HFF-Myc (cell line): ENCODE data around the gene MPEG1.

Source experiments
- DNase-seq: peaks from one replicate; pipeline ENCODE4 v3.0.0-alpha.2; 2011; ENCODE audit warnings: low read depth; ENCODE audit errors: extremely low read depth
- H3K4me3 ChIP-seq: replicated peaks from 2 replicates; pipeline ENCODE4 v1.5.1; 2011; ENCODE audit warnings: low read depth, mild to moderate bottlenecking, control low read depth, low read length
- TF ChIP-seq, protein P1 (sequence below): IDR thresholded peaks from 2 replicates; pipeline ENCODE4 v1.5.1; 2012; ENCODE audit warnings: mild to moderate bottlenecking, low read depth, low read length, control low read depth; ENCODE audit errors: missing control alignments

The MPEG1 gene

DNA sequence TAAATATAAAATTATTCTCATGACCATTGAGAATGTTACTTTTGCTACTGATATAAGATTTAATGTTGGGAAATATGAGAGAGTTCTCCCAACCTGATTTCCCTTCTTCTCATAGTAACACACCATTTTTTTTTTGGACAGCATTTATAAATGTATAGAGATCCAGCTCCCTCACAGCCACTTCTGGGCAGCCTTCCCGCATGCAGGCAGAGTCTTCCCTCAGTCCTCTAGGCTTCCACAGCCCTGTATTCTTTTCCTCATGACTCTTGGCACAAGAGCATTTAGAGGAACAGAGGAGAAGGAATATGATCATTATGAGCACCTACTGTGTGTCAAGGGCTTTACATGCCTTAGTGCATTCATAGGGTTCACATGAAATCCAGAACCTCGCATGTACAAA lies 31.8 kb downstream of the MPEG1 start:
- no peak overlapping the region for H3K4me3 ChIP-seq
- TF ChIP-seq, protein P1, sequence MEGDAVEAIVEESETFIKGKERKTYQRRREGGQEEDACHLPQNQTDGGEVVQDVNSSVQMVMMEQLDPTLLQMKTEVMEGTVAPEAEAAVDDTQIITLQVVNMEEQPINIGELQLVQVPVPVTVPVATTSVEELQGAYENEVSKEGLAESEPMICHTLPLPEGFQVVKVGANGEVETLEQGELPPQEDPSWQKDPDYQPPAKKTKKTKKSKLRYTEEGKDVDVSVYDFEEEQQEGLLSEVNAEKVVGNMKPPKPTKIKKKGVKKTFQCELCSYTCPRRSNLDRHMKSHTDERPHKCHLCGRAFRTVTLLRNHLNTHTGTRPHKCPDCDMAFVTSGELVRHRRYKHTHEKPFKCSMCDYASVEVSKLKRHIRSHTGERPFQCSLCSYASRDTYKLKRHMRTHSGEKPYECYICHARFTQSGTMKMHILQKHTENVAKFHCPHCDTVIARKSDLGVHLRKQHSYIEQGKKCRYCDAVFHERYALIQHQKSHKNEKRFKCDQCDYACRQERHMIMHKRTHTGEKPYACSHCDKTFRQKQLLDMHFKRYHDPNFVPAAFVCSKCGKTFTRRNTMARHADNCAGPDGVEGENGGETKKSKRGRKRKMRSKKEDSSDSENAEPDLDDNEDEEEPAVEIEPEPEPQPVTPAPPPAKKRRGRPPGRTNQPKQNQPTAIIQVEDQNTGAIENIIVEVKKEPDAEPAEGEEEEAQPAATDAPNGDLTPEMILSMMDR: no peak
- no peak for DNase-seq

DNA sequence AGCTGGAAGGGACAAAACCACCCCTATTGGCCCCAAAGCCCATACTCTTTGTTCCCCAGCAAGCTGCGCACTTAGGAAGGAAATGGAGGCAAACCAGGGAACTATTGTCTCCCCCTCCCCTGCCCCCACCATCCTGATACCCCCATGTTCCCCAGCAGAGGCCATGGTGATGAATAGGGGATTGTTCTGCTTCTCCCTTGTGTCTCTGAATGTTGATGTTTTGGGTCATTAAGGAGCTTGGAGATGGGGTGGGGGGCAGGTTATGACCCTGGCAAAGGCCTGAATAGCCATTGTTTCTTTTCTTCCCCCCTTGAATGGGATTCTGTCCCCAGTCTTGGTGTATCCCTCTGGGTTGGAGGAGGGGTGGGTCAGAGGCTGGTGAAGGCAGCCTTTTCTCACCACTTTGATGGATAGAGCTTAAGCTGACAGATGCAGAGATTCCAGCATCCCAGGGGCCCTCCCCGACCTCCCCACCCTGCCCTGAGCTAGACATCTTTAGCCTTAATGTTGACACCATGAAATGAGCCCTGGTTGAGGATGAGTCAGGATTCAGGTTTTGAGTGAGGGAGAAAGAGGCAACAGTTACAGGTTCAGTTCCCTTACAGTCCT lies 32.5 kb downstream of the MPEG1 start:
- H3K4me3 ChIP-seq: no peak overlapping the region
- TF ChIP-seq, protein P1: no peak
- no peak for DNase-seq

DNA sequence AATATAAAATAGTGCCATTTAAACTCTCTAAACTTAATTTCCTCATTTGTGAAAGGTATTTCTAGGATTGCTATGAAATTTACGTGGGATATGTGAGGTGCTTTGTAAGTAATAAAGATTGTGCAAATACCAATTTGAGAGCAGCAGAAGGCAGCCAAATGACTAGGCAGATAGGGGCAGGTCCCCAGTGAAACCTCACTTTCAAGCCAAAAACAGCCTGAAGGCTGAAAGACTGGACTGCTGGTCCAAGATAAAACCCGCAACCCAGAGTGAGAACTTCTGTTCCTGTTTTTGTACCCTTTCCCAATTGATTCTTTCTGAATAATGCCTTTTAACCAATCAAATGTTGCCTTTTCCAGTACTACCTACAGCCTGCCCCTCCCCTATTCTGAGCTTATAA lies 33.6 kb downstream of the MPEG1 start:
- DNase-seq: no peak
- TF ChIP-seq, protein P1: no peak
- H3K4me3 ChIP-seq: no peak overlapping the region

DNA sequence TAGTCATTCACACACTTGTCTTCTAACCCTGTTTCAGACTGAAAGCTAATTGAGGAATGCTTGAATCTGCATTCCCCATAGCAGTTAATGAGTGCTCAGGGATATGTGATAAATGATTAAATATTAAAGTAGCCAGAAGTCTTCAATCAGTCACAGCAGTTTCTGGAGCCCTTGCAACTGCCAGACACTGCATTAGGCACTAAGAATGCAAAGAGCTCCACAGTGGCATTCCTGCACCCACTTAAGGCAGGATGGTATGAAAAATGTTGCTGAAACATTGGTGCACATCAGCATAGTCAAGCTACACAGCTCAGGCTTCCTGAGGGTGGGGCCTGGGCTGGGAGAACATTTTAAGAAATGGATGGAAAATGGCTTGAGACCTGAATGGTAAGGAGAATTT lies 34.3 kb downstream of the MPEG1 start:
- DNase-seq: no peak
- TF ChIP-seq, protein P1: no peak
- H3K4me3 ChIP-seq: no peak overlapping the region

DNA sequence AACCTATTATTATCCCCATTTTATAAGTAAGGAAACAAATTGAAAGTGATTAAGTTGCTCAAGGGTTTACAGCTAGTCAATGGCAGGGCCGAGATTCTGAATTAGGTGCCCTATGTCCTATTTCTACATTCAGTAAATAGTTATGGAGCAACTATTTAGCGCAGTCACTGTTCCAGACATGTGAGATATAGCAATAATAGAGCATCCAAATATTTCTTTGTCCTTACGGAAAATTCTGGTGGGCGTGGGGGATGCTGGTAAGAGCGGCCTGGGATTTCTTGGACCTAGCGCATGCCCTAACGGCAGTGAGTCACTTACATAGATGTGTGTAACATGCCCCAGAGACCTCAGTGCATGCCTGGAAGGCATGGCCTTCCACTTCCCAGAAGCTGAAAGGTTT lies 36.4 kb downstream of the MPEG1 start:
- no peak overlapping the region for H3K4me3 ChIP-seq
- DNase-seq: no peak
- TF ChIP-seq, protein P1: no peak

DNA sequence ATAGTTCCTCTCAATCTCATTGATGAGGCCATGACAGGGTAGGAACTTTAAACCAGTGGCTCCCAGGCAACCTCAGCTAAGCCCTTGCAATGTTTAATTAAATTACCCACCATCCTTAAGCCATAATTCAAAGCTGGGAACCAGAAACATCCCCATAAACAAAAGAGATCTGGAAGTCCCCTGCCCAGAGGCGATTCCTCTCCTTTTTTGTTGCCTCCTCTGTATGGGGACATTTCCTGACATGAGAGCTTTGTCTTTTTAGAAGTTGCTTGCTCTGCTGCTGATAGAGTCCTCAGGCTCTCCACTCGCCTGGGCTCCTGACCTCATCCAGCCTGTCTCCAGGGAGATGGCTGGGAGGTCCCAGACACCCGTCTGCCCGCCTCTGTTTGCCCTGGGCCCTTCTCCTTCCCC lies 37.6 kb downstream of the MPEG1 start:
- no peak for DNase-seq
- no peak overlapping the region for H3K4me3 ChIP-seq
- TF ChIP-seq, protein P1: no peak

DNA sequence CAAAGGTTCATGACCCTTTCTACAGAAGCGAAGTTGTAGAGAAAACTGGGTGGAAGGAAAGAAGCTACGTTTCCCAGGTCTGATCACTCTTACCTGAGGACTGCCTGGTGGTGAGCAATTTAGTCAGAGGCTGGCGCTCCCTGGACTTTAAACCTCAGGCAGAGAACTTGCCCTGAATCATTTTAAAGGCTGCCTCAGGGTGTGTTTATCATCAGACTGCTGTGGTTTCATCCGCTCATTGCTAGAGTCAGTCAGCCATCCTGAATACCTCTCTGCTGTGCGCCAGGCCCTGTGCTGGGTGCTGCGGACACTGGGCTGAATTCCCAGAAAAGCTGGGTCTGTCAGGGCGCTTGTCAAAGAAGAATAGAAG lies 38.1 kb downstream of the MPEG1 start:
- DNase-seq: no peak
- TF ChIP-seq, protein P1: no peak
- H3K4me3 ChIP-seq: no peak overlapping the region
